ENCODE data around the gene VAV2.

Gene VAV2

GRCh38 chr9:133838859-133839507 lies 153.1 kb downstream of the VAV2 start:
- no peak overlapping the region for H3K27ac ChIP-seq (ENCODE audit: low read depth, low read length)
- peaks cover 14% of the 10 kb centered on the region for H3K4me1 ChIP-seq (ENCODE audit: control insufficient read depth, insufficient read depth, low read length)
- no peak overlapping the region for H3K9ac ChIP-seq (ENCODE audit: low read depth, low read length)
- H3K9me3 ChIP-seq (ENCODE audit: control insufficient read depth, insufficient read depth, low read length): no peaks in the 10 kb centered on the region
- H3K27me3 ChIP-seq (ENCODE audit: control insufficient read depth, insufficient read depth, low read length): no peaks in the 10 kb centered on the region
- no peaks in the 10 kb centered on the region for H3K36me3 ChIP-seq (ENCODE audit: control insufficient read depth, insufficient read depth, low read length)
- H3K4me3 ChIP-seq (ENCODE audit: low read depth, low read length): no peak overlapping the region

- Histone ChIP-seq H3K27me3 (ENCODE audit: control insufficient read depth, insufficient read depth, low read length) (no peaks in the 10 kb centered on the region), H3K4me3 (ENCODE audit: low read depth, low read length) (no peak overlapping the region), H3K9ac (ENCODE audit: low read depth, low read length) (no peak overlapping the region), H3K27ac (ENCODE audit: low read depth, low read length) (no peak overlapping the region), H3K4me1 (ENCODE audit: control insufficient read depth, insufficient read depth, low read length) (peaks cover 14% of the 10 kb centered on the region), H3K36me3 (ENCODE audit: control insufficient read depth, insufficient read depth, low read length) (no peaks in the 10 kb centered on the region), H3K9me3 (ENCODE audit: control insufficient read depth, insufficient read depth, low read length) (no peaks in the 10 kb centered on the region)
Observed at GRCh38 chr9:133837627-133838597, 154.2 kb downstream of the VAV2 start.

- H3K4me1 ChIP-seq (ENCODE audit: control insufficient read depth, insufficient read depth, low read length): peaks cover 14% of the 10 kb centered on the region
- no peaks in the 10 kb centered on the region for H3K36me3 ChIP-seq (ENCODE audit: control insufficient read depth, insufficient read depth, low read length)
- no peak overlapping the region for H3K4me3 ChIP-seq (ENCODE audit: low read depth, low read length)
- no peaks in the 10 kb centered on the region for H3K27me3 ChIP-seq (ENCODE audit: control insufficient read depth, insufficient read depth, low read length)
- no peak overlapping the region for H3K9ac ChIP-seq (ENCODE audit: low read depth, low read length)
- H3K9me3 ChIP-seq (ENCODE audit: control insufficient read depth, insufficient read depth, low read length): no peaks in the 10 kb centered on the region
- H3K27ac ChIP-seq (ENCODE audit: low read depth, low read length): no peak overlapping the region
Observed at GRCh38 chr9:133836818-133837217, 155.3 kb downstream of the VAV2 start.

DNA sequence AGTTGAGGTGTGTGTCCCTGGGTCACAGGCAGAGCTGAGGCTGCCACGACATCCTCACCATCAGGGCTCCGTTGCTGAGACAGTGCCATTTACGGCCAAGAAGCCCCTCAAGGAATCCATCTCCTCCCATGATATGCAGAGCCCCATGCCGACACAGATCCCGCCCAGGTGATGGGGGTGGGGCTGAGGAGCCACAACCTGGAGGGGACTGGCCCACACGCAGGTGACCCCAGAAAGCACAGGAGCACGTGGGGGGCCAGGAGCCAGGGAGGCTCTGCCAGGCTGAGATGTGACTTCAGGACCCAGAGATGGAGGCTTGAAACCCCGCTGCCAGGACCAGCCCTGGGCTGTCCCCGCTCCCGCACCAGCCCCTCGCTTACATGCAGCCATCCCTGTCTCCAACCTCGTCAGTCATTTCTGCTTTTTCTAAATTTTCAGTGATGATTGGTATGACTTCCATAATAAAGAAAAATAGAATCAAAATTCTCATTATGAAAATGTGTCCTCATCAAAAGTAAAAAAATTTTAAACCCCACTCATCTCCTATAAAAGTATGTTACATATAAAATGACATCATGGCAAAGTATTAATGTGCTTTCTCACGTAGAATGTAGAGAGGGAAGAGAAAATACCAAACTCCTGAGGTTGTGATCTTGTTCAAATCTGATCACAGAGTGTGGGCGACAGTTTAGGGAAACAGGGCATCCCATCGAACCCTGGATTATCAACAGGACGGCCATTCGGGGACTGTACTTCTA lies 155.9 kb downstream of the VAV2 start:
- H3K36me3 ChIP-seq (ENCODE audit: control insufficient read depth, insufficient read depth, low read length): no peaks in the 10 kb centered on the region
- no peaks in the 10 kb centered on the region for H3K27me3 ChIP-seq (ENCODE audit: control insufficient read depth, insufficient read depth, low read length)
- no peak overlapping the region for H3K27ac ChIP-seq (ENCODE audit: low read depth, low read length)
- H3K4me1 ChIP-seq (ENCODE audit: control insufficient read depth, insufficient read depth, low read length): peaks cover 14% of the 10 kb centered on the region
- no peaks in the 10 kb centered on the region for H3K9me3 ChIP-seq (ENCODE audit: control insufficient read depth, insufficient read depth, low read length)
- no peak overlapping the region for H3K9ac ChIP-seq (ENCODE audit: low read depth, low read length)
- no peak overlapping the region for H3K4me3 ChIP-seq (ENCODE audit: low read depth, low read length)

DNA sequence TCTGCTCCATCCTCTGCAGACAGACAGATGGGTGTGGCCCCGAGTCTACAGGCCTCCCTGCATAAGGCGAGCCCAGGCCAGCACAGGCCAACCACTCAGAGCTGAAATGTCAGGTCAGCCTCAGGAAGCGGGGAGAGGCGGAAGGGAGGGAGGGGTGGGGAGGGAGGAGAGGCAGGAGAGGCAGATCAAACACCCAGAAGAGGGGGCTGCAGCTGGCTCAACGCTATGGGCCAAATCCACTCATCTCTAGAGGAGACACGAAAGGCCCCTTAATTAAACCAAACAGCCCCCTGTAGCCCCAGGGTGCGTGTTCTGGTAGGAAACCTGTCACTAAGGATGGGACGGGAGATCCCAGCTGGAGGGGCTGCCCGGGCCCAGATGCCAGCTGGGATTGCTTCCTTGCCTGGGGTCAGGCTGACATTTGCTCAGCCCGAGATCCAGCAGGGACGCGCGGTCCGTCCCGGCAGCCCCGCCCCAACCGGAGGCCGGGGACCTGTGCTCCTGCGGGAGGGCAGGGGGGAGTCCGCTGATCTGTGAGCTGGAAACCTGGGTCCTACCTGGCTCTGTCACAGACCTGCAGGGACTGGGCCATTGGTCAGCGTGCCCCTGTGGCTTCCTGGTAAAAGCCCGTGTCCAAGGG lies 156.7 kb downstream of the VAV2 start:
- Histone ChIP-seq H3K36me3 (ENCODE audit: control insufficient read depth, insufficient read depth, low read length) (no peaks in the 10 kb centered on the region), H3K4me1 (ENCODE audit: control insufficient read depth, insufficient read depth, low read length) (peaks cover 13% of the 10 kb centered on the region), H3K4me3 (ENCODE audit: low read depth, low read length) (no peak overlapping the region), H3K27me3 (ENCODE audit: control insufficient read depth, insufficient read depth, low read length) (no peaks in the 10 kb centered on the region), H3K9ac (ENCODE audit: low read depth, low read length) (no peak overlapping the region), H3K9me3 (ENCODE audit: control insufficient read depth, insufficient read depth, low read length) (no peaks in the 10 kb centered on the region), H3K27ac (ENCODE audit: low read depth, low read length) (no peak overlapping the region)

GRCh38 chr9:133834080-133834976 lies 157.8 kb downstream of the VAV2 start:
- no peak overlapping the region for H3K9ac ChIP-seq (ENCODE audit: low read depth, low read length)
- H3K36me3 ChIP-seq (ENCODE audit: control insufficient read depth, insufficient read depth, low read length): peaks cover 6% of the 10 kb centered on the region; the same call in 1 of the 2 replicates
- H3K27me3 ChIP-seq (ENCODE audit: control insufficient read depth, insufficient read depth, low read length): no peaks in the 10 kb centered on the region
- peaks cover 4% of the 10 kb centered on the region; the same call in 1 of the 2 replicates for H3K4me1 ChIP-seq (ENCODE audit: control insufficient read depth, insufficient read depth, low read length)
- H3K4me3 ChIP-seq (ENCODE audit: low read depth, low read length): no peak overlapping the region
- no peak overlapping the region for H3K27ac ChIP-seq (ENCODE audit: low read depth, low read length)
- no peaks in the 10 kb centered on the region for H3K9me3 ChIP-seq (ENCODE audit: control insufficient read depth, insufficient read depth, low read length)

GRCh38 chr9:133833388-133834025 lies 158.6 kb downstream of the VAV2 start:
- Histone ChIP-seq H3K9ac (ENCODE audit: low read depth, low read length) (no peak overlapping the region), H3K4me3 (ENCODE audit: low read depth, low read length) (no peak overlapping the region), H3K27ac (ENCODE audit: low read depth, low read length) (no peak overlapping the region), H3K27me3 (ENCODE audit: control insufficient read depth, insufficient read depth, low read length) (no peaks in the 10 kb centered on the region), H3K36me3 (ENCODE audit: control insufficient read depth, insufficient read depth, low read length) (peaks cover 6% of the 10 kb centered on the region; the same call in 1 of the 2 replicates), H3K4me1 (ENCODE audit: control insufficient read depth, insufficient read depth, low read length) (peaks cover 4% of the 10 kb centered on the region; the same call in 1 of the 2 replicates), H3K9me3 (ENCODE audit: control insufficient read depth, insufficient read depth, low read length) (no peaks in the 10 kb centered on the region)

GRCh38 chr9:133832877-133833276 lies 159.2 kb downstream of the VAV2 start:
- Histone ChIP-seq H3K36me3 (ENCODE audit: control insufficient read depth, insufficient read depth, low read length) (peaks cover 6% of the 10 kb centered on the region; the same call in 1 of the 2 replicates), H3K4me3 (ENCODE audit: low read depth, low read length) (no peak overlapping the region), H3K9ac (ENCODE audit: low read depth, low read length) (no peak overlapping the region), H3K27ac (ENCODE audit: low read depth, low read length) (no peak overlapping the region), H3K4me1 (ENCODE audit: control insufficient read depth, insufficient read depth, low read length) (peaks cover 4% of the 10 kb centered on the region; the same call in 1 of the 2 replicates), H3K9me3 (ENCODE audit: control insufficient read depth, insufficient read depth, low read length) (no peaks in the 10 kb centered on the region), H3K27me3 (ENCODE audit: control insufficient read depth, insufficient read depth, low read length) (no peaks in the 10 kb centered on the region)

DNA sequence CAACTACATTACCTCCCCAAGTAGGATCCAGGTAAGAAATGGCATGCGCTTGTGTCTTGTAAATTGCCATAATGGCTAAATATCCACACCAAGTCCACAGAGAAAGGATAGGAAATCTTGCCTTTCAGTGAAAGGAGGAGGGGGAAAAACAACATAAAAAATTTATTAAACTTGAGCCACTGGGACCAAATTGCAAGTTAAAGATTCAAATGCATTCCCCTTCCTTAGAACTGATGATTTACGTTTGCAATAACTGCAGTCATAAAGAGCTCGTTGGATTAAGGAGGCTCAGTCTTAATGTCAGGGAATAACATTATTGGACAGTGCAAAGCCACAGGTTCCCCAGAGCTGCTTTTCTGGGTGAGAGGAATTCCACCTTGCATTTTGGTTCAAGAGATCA lies 161.4 kb downstream of the VAV2 start:
- H3K27ac ChIP-seq (ENCODE audit: low read depth, low read length): no peak overlapping the region
- H3K9me3 ChIP-seq (ENCODE audit: control insufficient read depth, insufficient read depth, low read length): no peaks in the 10 kb centered on the region
- H3K9ac ChIP-seq (ENCODE audit: low read depth, low read length): no peak overlapping the region
- peaks cover 12% of the 10 kb centered on the region for H3K4me1 ChIP-seq (ENCODE audit: control insufficient read depth, insufficient read depth, low read length)
- peaks cover 6% of the 10 kb centered on the region; the same call in 1 of the 2 replicates for H3K36me3 ChIP-seq (ENCODE audit: control insufficient read depth, insufficient read depth, low read length)
- H3K4me3 ChIP-seq (ENCODE audit: low read depth, low read length): no peak overlapping the region
- H3K27me3 ChIP-seq (ENCODE audit: control insufficient read depth, insufficient read depth, low read length): no peaks in the 10 kb centered on the region

All from HUES48 (cell line).